Measurements from ENCODE around the gene PTPN5. TPM values are rescaled to one million over a fixed set of nuclear protein-coding genes. Genes with fewer than 3 reads are reported as not detected.

The PTPN5 gene
- total RNA-seq, 1 experiment from 2014 or later: not detected

GRCh38 chr11:18790883-18791206 lies 753 bp downstream of the PTPN5 start:
- CTCF ChIA-PET: no interaction called here
- POLR2A ChIA-PET: no interaction called here

GRCh38 chr11:18789942-18790341 lies 1.7 kb downstream of the PTPN5 start:
- ChIA-PET CTCF (no interaction called here), POLR2A (no interaction called here)
- no peaks in the 10 kb centered on the region for H3K9me3 ChIP-seq (ENCODE audit: control insufficient read depth, insufficient read depth, low read depth, low read length)
- H3K36me3 ChIP-seq (ENCODE audit: control insufficient read depth, insufficient read depth, low read length): no peaks in the 10 kb centered on the region
- H3K4me1 ChIP-seq (ENCODE audit: control insufficient read depth, insufficient read depth, low read length): no peaks in the 10 kb centered on the region
- BruUV-seq (replicated peaks): no TSS peak
- TF ChIP-seq TCF7L2 (IDR thresholded peaks at IDR 0.05; ENCODE audit: low read depth, low read length) (no peak), REST (IDR thresholded peaks at IDR 0.05; ENCODE audit: insufficient read depth in 1 of 2, low read depth in 2 of 2, low read length in 1 of 2) (no peak), SIN3A (IDR thresholded peaks at IDR 0.05; ENCODE audit: borderline replicate concordance, insufficient read depth, low read depth, low read length) (no peak), CTCF (IDR thresholded peaks at IDR 0.05) (no peak), POLR2AphosphoS5 (IDR thresholded peaks at IDR 0.05; ENCODE audit: low read depth, low read length) (no peak)
- ATAC-seq: no peak
- in situ Hi-C loops (cut with HindIII; ENCODE audit: low pct_unique_long_range_greater_than_20kb, low sequenced_read_pairs) (no loop called here), intact Hi-C loops (cut with micrococcal nuclease; ENCODE audit: unreplicated experiment) (no loop called here)
- DNase-seq (ENCODE audit: low read depth, low spot score): no peak
- no peak overlapping the region for H3K27ac ChIP-seq (ENCODE audit: low read length)
- H3K4me3 ChIP-seq (ENCODE audit: low read depth in 2 of 2, low read length in 2 of 2): no peak overlapping the region
- H3K27me3 ChIP-seq (ENCODE audit: control insufficient read depth, insufficient read depth, low read length): peaks cover 29% of the 10 kb centered on the region

More at GRCh38 chr11:18790883-18791206, 753 bp downstream of the PTPN5 start:
- Histone ChIP-seq H3K27ac (ENCODE audit: low read length) (no peak overlapping the region), H3K36me3 (ENCODE audit: control insufficient read depth, insufficient read depth, low read length) (no peaks in the 10 kb centered on the region), H3K9me3 (ENCODE audit: control insufficient read depth, insufficient read depth, low read depth, low read length) (no peaks in the 10 kb centered on the region), H3K4me1 (ENCODE audit: control insufficient read depth, insufficient read depth, low read length) (no peaks in the 10 kb centered on the region), H3K4me3 (ENCODE audit: low read depth in 2 of 2, low read length in 2 of 2) (no peak overlapping the region), H3K27me3 (ENCODE audit: control insufficient read depth, insufficient read depth, low read length) (peaks cover 28% of the 10 kb centered on the region)
- ATAC-seq (no peak), DNase-seq (ENCODE audit: low read depth, low spot score) (no peak)
- intact Hi-C loops (cut with micrococcal nuclease; ENCODE audit: unreplicated experiment): no loop called here
- no TSS peak for BruUV-seq (replicated peaks)
- in situ Hi-C loops (cut with HindIII; ENCODE audit: low pct_unique_long_range_greater_than_20kb, low sequenced_read_pairs): no loop called here
- TF ChIP-seq CTCF (IDR thresholded peaks at IDR 0.05): no peak
- TF ChIP-seq POLR2AphosphoS5 (IDR thresholded peaks at IDR 0.05; ENCODE audit: low read depth, low read length): no peak
- no peak for TF ChIP-seq REST (IDR thresholded peaks at IDR 0.05; ENCODE audit: insufficient read depth in 1 of 2, low read depth in 2 of 2, low read length in 1 of 2)
- TF ChIP-seq TCF7L2 (IDR thresholded peaks at IDR 0.05; ENCODE audit: low read depth, low read length): no peak
- TF ChIP-seq SIN3A (IDR thresholded peaks at IDR 0.05; ENCODE audit: borderline replicate concordance, insufficient read depth, low read depth, low read length): no peak
